ENCODE data around the gene ATCAY. TPM values are rescaled to one million over a fixed set of nuclear protein-coding genes. Genes with fewer than 3 reads are reported as not detected.

The ATCAY gene
- total and polyA plus RNA-seq, 2 of the 13 experiments (the other 11 are each of a cell fraction or from before 2014, with no cell fraction given), result not detected

GRCh38 chr19:3970808-3971598 is 90.5 kb downstream of the ATCAY start, which contains the start of gene DAPK3 (continued):
- TF ChIP-seq NR0B2 (CRISPR knock-in tag; IDR thresholded peaks at IDR 0.05) (no peak), ARID3A (IDR thresholded peaks at IDR 0.05; ENCODE audit: low read depth, low read length) (no peak), SRF (IDR thresholded peaks at IDR 0.05; ENCODE audit: low read depth, low read length) (peak; percentile 47; the same call in 1 of the 2 replicates), ZNF652 (CRISPR knock-in tag; IDR thresholded peaks at IDR 0.05; ENCODE audit: borderline replicate concordance, low read depth) (no peak)
- TF ChIP-seq, protein P1, sequence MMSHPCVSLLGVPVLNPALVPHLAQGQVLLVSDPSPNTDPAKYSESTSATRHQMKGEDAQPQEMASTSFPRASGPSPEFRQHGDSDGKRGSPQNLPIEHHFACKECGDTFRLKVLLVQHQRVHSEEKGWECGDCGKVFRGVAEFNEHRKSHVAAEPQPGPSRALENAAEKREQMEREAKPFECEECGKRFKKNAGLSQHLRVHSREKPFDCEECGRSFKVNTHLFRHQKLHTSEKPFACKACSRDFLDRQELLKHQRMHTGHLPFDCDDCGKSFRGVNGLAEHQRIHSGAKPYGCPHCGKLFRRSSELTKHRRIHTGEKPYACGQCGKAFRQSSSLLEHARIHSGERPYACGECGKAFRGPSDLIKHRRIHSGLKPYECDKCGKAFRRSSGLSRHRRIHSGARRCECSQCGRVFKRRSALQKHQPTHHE (CRISPR knock-in tag; IDR thresholded peaks at IDR 0.05; ENCODE audit: borderline replicate concordance), result no peak
- TF ChIP-seq, protein P2, sequence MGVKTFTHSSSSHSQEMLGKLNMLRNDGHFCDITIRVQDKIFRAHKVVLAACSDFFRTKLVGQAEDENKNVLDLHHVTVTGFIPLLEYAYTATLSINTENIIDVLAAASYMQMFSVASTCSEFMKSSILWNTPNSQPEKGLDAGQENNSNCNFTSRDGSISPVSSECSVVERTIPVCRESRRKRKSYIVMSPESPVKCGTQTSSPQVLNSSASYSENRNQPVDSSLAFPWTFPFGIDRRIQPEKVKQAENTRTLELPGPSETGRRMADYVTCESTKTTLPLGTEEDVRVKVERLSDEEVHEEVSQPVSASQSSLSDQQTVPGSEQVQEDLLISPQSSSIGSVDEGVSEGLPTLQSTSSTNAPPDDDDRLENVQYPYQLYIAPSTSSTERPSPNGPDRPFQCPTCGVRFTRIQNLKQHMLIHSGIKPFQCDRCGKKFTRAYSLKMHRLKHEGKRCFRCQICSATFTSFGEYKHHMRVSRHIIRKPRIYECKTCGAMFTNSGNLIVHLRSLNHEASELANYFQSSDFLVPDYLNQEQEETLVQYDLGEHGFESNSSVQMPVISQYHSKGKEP (CRISPR knock-in tag; IDR thresholded peaks at IDR 0.05), result 0 out of 2 replicates have a peak, but pooled peaks have one; percentile 35
